Measurements from ENCODE around the gene GRK1.
"Not testable (repeated sequence)": the region's sequence is repeated elsewhere in the genome, so short reads cannot be mapped to it uniquely, and the experiment has no call there.

GRK1 gene

GRCh38 chr13:113743366-113744195 is 76.6 kb downstream of the GRK1 start:
- DNase-seq (ENCODE audit: low spot score), result no peak

GRCh38 chr13:113744197-113745000 is 77.4 kb downstream of the GRK1 start:
- DNase-seq (ENCODE audit: low spot score), result no peak

DNA sequence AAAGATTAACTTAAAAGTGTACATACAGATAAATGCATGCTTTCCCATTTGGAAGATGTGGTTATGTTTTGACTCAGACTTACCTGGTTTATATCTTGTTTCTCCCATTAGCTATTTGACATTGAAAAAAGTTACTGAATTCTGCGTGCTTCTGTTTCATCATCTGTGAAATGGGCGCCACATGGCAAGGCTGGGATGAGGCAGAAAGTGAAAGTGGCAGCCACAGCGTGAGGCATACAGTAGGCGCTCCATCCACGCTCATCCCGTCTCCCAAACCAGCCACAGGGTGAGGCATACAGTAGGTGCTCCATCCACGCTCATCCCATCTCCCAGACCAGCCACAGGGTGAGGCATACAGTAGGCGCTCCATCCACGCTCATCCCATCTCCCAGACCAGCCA is 78.0 kb downstream of the GRK1 start:
- no peak for DNase-seq (ENCODE audit: low spot score)

DNA sequence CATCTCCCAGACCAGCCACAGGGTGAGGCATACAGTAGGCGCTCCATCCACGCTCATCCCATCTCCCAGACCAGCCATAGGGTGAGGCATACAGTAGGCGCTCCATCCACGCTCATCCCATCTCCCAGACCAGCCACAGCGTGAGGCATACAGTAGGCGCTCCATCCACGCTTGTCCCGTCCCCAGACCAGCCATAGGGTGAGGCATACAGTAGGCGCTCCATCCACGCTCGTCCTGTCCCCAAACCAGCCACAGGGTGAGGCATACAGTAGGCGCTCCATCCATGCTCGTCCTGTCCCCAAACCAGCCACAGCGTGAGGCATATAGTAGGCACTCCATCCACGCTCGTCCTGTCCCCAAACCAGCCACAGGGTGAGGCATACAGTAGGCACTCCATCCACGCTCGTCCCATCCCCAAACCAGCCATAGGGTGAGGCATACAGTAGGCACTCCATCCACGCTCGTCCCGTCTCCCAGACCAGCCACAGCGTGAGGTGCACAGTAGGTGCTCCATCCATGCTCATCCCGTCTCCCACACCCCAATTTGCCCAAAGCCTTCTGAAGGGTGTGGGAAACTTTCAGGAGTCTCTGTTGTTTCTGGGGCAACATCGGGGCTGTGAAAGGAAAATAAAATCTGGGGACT is 78.6 kb downstream of the GRK1 start:
- DNase-seq (ENCODE audit: low spot score), result not testable (repeated sequence)

- DNase-seq (ENCODE audit: low spot score), result no peak
Measured at GRCh38 chr13:113746143-113746525, 79.1 kb downstream of the GRK1 start.

GRCh38 chr13:113746671-113747070 is 79.7 kb downstream of the GRK1 start:
- no peak for DNase-seq (ENCODE audit: low spot score)

DNA sequence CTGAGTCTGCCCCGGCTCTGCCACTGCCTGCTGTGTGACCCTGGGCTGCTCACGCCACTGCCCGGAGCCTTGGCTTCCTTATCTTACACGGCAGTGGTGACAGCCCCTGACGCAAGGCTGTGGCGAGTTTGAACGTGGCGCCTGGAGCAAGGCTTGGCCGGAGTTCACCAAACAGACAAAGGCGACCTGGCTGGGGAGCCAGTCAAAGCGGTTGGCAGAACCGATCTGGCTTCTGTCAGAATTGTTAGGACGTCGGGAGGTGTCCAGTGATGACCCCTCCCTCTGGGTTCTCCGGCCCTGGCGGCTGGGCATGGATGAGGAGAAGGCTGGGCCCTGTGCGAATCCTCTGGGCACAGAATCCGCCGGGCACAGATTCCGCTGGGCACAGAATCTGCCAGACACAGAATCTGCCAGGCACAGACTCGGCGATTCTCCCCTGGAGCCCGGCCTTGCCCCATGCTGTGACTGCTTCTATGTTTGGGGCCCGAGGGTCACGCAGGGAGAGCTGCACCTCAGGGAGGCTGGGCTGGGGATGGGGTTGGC is 80.3 kb downstream of the GRK1 start:
- no peak for DNase-seq (ENCODE audit: low spot score)

DNA sequence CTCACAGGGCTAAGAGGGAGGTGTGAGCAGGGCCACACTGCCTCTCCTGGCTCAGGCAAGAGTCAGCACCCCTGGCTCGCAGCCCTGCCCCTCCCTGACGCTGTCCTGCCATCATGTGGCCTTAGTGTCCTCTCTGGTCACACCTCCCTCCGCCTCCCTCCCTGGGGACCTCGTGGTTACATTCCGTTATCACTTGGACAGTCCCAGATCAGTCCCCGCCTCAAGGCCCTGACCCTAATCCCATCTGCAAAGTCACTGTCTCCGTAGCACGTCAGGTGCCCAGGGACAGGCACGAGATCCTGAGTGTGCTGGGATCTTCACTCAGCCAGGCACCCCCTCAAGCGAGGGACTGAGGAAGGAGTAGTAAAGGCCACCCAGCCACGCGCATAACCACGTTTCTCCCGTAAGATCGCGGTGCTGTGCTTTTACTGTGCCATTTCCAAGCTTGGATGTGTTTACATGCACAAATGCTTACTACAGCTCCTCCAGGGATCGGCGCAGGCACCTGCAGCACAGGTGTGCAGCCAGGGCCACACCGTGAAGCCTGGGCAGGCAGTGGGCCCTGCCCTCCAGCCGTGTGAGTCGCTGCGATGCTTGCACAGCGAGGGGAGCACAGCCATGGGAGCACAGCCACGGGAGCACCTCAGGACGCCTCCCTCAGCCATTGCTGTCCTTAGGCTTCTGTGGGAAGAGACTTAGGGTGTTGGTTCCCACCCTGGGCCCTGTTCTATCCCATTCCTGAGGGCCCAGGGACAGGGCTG is 81.3 kb downstream of the GRK1 start:
- DNase-seq (ENCODE audit: low spot score), result no peak

GRCh38 chr13:113748862-113749451 is 81.9 kb downstream of the GRK1 start:
- no peak for DNase-seq (ENCODE audit: low spot score)

DNA sequence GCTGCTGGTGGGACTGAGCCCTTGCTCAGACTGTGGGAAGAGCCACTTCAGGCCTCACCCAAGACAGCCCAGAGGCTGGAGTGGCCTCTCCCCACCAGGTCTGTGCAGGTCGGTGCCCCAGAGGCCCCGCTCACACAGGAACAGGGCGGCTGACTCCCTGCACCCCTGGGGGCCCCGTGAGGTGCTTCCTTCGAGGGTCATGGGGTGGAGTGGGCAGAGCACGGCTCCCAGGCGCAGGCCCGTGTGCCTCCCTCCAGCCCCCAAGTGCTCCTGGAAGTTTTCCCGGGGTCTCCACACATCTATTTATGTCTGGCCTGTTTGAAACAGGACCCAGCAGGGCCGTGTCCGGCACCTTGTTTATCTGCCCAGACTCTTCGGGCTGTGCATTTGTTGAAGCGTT is 82.5 kb downstream of the GRK1 start:
- DNase-seq (ENCODE audit: low spot score), result no peak

DNA sequence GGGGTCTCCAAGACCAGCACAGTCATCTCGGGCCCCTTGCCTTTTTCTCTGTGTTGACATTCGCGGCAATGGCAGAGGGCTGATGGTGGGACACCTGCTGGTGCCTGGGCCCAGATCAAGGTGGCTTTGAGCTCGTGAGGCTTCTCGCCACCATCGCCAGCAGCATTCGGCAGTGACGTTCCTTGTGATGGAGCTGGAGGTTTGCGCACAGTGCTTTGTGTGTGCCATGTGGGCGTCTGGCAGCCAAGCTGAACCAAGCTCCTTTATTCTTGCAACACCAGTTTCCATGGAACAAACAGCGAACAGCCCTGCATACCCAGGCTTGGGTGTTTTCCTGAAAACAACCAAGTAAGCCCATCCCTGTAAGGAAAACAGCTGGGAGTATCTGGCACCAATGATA is 82.9 kb downstream of the GRK1 start:
- DNase-seq (ENCODE audit: low spot score), result no peak

DNA sequence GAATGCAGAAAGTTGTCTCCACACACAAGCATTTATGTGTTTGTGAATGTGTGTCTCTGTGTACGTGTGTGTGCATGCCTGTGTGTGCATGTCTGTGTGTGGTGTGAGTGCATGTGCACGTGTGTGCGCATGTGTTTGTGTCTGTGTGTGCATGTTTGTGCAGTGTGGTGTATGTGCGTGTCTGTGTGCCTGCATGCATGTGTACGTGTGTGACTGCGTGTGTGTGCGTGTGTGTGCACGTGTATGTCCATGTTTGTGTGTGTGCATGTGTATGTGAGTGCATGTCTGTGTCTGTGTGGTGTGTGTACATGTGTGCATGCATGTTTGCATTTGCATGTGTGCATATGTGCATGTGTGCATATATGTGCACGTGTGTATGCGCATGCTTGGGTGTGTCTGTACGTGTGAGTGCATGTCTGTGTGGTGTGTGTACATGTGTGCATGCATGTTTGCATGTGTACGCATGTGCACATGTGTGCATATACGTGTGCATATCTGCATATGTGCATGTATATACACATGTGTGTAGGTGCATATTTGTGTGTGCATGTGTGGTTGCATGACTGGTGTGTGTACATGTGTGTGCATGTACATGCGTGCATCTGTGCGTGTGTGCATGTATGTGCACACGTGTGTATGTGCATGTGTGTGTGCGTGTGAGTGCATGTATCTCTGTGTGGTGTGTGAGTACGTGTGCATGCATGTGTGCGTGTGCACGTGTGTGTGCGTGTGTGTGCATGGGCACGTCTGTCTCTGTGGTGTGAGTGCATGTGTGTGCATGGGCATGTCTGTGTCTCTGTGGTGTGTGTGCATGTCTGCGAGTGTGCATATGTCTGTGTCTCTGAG is 83.8 kb downstream of the GRK1 start:
- DNase-seq (ENCODE audit: low spot score), result no peak

DNA sequence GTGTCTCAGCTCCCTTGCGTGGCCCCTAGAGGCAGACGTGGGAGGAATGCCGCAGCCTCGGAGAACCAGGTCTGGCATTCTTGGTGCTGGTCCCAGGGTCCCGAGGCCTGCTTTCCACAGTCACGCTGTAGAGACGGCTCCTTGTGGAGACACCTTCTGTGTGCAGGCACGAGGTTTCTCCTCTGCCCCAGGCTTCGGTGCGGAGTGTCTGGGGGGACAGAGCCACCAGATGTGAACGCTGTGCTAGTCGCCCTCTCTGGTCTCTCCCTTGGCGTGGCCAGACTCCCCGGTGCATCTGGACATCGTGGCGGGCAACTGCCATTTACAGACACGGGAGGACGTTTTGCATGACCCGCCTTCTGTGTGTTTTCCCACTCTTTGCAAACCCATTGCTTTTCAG is 84.5 kb downstream of the GRK1 start:
- DNase-seq (ENCODE audit: low spot score), result no peak

GRCh38 chr13:113752211-113752986 is 85.4 kb downstream of the GRK1 start:
- not testable (repeated sequence) for DNase-seq (ENCODE audit: low spot score)

GRCh38 chr13:113753171-113753570 is 86.2 kb downstream of the GRK1 start:
- no peak for DNase-seq (ENCODE audit: low spot score)

DNA sequence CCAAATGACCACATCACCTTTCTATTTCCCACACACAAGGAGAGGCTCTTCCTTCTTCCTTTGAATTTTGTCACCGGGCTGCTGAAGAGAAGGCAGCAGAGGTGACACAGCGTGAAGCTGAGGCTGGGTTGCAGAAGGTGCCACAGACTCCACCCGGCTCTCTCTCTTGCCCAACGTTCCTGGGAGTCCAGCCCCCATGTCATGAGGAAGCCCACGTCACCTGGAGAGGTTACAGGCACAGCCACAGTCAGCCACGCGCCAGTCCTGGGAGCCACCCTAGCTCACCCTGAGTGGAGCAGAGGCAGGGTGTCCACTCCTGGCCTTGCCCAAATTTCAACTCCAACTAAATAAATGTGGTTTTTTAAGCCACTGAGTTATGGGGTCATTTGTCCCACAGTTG is 87.2 kb downstream of the GRK1 start:
- no peak for DNase-seq (ENCODE audit: low spot score)

DNA sequence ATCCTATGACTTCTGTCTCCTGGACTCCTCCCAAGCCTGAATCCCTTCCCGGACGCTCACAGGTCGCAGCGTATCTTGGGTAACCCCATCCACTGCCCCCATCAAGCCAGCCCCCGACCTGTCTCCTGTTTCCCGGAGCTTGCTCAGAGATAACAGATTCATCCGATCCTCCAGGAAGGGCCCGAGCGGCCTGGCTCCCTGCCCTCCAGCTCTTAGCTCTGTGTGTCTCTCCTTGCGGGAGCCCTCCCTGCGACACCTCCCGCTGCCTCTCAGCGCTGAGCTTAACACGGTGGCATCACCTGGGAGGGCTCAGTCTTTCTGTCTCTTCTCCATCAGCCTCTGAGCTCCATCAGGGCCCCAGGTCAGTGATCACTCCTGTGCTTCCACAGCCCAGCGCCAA is 87.7 kb downstream of the GRK1 start:
- DNase-seq (ENCODE audit: low spot score), result no peak

GRCh38 chr13:113756441-113757097 is 89.5 kb downstream of the GRK1 start:
- DNase-seq (ENCODE audit: low spot score), result no peak

All from germinal center (tissue), 1 donor.